HUES64 (cell line): ENCODE measurements around the gene RXRG.

Experiments used
- H3K27ac ChIP-seq: 2 replicates; pipeline ENCODE4 v1.7.0; 2013; ENCODE audit warnings: low read depth, low read length, inconsistent platforms
- H3K27me3 ChIP-seq: 2 replicates; pipeline ENCODE4 v1.6.1; 2013; ENCODE audit warnings: mild to moderate bottlenecking, low read length; ENCODE audit not compliant: insufficient read depth
- H3K36me3 ChIP-seq: 2 replicates; pipeline ENCODE4 v1.6.1; 2013; ENCODE audit warnings: mild to moderate bottlenecking, low read length; ENCODE audit not compliant: insufficient read depth
- H3K4me1 ChIP-seq: 2 replicates; pipeline ENCODE4 v1.6.1; 2013; ENCODE audit warnings: mild to moderate bottlenecking, low read length, moderate library complexity; ENCODE audit not compliant: insufficient read depth
- H3K4me3 ChIP-seq: 2 replicates; pipeline ENCODE4 v1.5.1; 2013; ENCODE audit warnings: mild to moderate bottlenecking, low read length, moderate library complexity
- H3K9ac ChIP-seq: 2 replicates; pipeline ENCODE4 v1.6.1; 2013; ENCODE audit warnings: mild to moderate bottlenecking, low read depth, low read length
- H3K9me3 ChIP-seq: 2 replicates; pipeline ENCODE4 v1.6.1; 2013; ENCODE audit warnings: low read depth, low read length; ENCODE audit not compliant: insufficient read depth
- WGBS: fragments of 150-250, 120-280 bp; methylation state at CpG from one replicate; pipeline ENCODE4 v1.1.7; 2013; ENCODE audit warnings: missing lambda C conversion rate; 5-methylcytosine and 5-hydroxymethylcytosine counted together

The RXRG gene

DNA sequence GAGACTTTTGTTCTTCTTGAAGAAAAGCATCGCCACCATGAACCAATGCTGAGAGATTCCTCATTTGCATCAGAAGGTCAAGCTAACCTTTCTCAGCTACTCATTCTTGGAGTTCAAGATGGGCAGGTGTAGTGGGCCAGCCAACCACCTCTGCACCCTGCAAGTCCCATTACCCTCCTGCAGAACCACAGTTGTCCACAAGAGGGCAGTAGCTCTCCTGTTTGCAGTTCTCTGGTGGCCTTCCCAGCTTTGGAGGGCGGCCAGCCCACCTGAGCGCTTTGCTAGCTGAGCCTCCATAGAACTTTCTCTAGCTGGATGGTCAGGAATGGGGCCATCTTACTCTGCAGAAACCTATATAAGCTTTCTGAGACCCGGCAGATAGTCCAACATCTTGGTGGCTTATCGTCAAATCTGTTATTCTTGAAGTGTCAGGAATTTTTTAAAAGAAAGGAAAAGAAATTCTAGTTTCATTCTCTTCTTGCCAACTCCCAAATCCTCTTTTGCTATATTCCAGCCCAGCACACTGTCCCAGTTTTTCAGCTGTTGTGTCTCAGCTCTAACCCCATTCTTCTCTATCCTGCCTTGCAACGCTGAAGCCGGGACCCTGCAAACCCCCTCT, 77.4 kb downstream of the RXRG start:
- Histone ChIP-seq H3K36me3 (no peaks in the 10 kb centered on the region), H3K9ac (no peak overlapping the region), H3K27me3 (peaks cover 7% of the 10 kb centered on the region; the same call in 1 of the 2 replicates), H3K9me3 (no peaks in the 10 kb centered on the region), H3K27ac (no peak overlapping the region), H3K4me3 (no peak overlapping the region), H3K4me1 (peaks cover 8% of the 10 kb centered on the region)
- 42% methylated on average over 7 of the region's 7 CpGs for WGBS

DNA sequence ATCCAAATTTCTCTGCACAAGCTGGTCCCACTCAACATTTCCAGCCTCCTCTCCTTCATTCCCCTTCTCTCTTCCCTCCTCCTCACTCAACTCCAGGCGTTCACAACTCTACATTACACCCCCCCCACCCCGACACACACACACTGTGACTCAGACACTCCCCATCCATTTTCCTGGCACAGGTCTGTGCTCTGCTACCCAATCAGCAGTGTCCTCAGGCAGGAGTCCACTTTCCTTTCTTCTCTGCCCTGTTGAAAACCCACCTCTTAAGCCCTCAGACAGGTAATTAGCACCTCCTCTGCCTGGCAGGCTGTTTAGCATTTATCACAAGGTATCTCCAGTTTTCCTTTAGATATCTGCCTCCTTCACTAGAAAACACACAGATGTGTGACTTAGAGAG, 79.6 kb downstream of the RXRG start:
- H3K9me3 ChIP-seq = no peaks in the 10 kb centered on the region
- no peak overlapping the region for H3K27ac ChIP-seq

DNA sequence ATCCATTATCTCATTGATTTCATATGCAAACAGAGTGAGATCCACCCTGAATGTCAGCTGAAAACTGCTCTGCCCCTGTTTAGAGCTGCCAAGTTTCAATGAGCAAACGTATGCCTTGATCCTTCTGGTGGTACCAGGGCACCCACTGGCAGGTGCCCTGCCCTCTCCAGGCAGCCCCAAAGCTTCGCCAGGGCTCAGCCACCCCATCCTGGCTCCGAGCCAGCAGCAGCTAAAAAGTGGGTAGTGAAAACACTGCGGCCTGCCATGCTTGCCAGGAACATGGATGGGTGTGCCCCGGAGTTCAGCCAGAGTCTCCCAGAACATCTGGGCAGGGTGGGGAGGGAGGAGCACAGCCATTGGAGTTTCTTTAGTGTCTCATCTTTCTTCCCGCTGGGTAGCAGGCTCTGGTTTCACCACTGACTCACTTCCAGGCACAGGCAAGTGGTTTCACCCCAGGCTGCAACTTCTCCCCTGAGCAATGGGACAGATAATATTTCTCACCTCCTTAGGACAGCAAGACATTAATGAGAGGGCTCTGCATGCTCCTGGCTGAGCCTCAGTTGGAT, 80.3 kb downstream of the RXRG start:
- H3K9ac ChIP-seq = no peak overlapping the region
- peaks cover 14% of the 10 kb centered on the region for H3K27me3 ChIP-seq
- no peak overlapping the region for H3K4me3 ChIP-seq
- H3K9me3 ChIP-seq = no peaks in the 10 kb centered on the region
- WGBS = 62% methylated on average over 6 of the region's 6 CpGs
- H3K36me3 ChIP-seq = no peaks in the 10 kb centered on the region
- H3K27ac ChIP-seq = no peak overlapping the region
- peaks cover 8% of the 10 kb centered on the region for H3K4me1 ChIP-seq

More for the DNA sequence above, 79.6 kb downstream of the RXRG start:
- WGBS = 43% methylated on average over 2 of the region's 2 CpGs
- no peak overlapping the region for H3K4me3 ChIP-seq
- no peaks in the 10 kb centered on the region for H3K36me3 ChIP-seq
- H3K27me3 ChIP-seq = peaks cover 7% of the 10 kb centered on the region
- peaks cover 8% of the 10 kb centered on the region for H3K4me1 ChIP-seq
- no peak overlapping the region for H3K9ac ChIP-seq

- Histone ChIP-seq H3K9ac (no peak overlapping the region), H3K36me3 (no peaks in the 10 kb centered on the region), H3K27me3 (peaks cover 92% of the 10 kb centered on the region), H3K4me3 (peak overlapping the region; percentile 55), H3K27ac (no peak overlapping the region), H3K4me1 (peaks cover 31% of the 10 kb centered on the region), H3K9me3 (no peaks in the 10 kb centered on the region)
- 3% methylated on average over 25 of the region's 25 CpGs for WGBS
Observed at GRCh38 chr1:165356876-165357275, 88.0 kb downstream of the RXRG start.

DNA sequence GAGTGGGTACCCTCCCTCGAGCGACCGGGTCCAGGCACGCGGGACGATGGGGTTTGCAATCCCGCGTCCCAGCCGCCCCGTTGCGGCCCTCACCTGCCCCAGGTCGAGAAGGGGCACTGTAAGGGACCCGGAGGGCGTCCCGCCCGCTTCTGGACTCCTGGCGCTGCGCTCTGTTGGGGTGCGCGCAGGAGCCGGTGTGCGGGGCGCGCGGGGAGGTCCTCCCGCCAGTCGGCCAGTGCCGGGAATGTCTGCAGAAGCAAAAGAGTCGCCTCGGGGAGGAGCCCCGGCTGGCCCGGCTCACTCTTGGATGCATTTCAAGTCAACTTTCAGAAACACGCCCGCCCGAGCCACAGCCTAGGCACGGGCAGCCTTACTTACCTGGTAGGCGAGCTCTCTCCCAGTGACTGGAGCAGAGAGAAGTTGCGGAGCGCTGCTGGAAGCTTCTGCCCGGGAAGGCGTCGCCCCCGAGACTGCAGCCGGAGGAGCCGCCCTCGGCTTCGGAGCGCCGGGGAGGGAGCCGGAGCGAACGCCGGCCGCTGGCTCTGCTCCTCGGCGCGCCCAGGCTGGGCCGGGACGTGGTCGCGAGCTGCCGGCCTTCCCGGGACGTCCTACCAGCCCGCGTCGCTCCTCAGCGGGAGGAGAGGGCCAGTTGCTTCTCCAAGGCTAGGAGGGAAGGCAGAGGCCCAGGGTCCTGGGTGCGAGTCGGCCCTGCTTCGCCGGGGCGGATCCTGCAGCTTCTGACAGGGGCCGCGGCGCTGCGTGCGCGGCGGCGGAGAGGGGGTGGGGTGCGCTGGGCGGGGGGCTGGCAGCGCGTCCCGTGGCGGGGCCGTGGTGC, 88.7 kb downstream of the RXRG start, which contains the start of gene LMX1A:
LMX1A (minus strand) TSS at position 739 of the 835 bp plus-strand sequence. CDS start 1,156 bp downstream, outside the sequence.
- H3K9ac ChIP-seq = no peak within 1 kb of the TSS; the same call in none of the 2 replicates
- WGBS = under 1% methylated on average over 88 of the region's 88 CpGs
- H3K36me3 ChIP-seq = no peaks in the 10 kb centered on the region
- peak within 1 kb of the TSS; percentile 55 for H3K4me3 ChIP-seq
- peaks cover 99% of the 10 kb centered on the region for H3K27me3 ChIP-seq
- peaks cover 37% of the 10 kb centered on the region for H3K4me1 ChIP-seq
- no peaks in the 10 kb centered on the region for H3K9me3 ChIP-seq
- H3K27ac ChIP-seq = no peak within 1 kb of the TSS

- no peak overlapping the region for H3K27ac ChIP-seq
- peaks cover 46% of the 10 kb centered on the region for H3K4me1 ChIP-seq
- under 1% methylated on average over 49 of the region's 53 CpGs for WGBS
- peak overlapping the region; percentile 55 for H3K4me3 ChIP-seq
- H3K27me3 ChIP-seq = peaks cover 100% of the 10 kb centered on the region
- H3K9ac ChIP-seq = no peak overlapping the region; the same call in 1 of the 2 replicates
- H3K9me3 ChIP-seq = no peaks in the 10 kb centered on the region
- no peaks in the 10 kb centered on the region for H3K36me3 ChIP-seq
Observed at GRCh38 chr1:165355139-165355976, 89.6 kb downstream of the RXRG start.

- no peaks in the 10 kb centered on the region for H3K36me3 ChIP-seq
- no peaks in the 10 kb centered on the region for H3K9me3 ChIP-seq
- peak overlapping the region; percentile 55 for H3K4me3 ChIP-seq
- H3K27ac ChIP-seq = no peak overlapping the region
- under 1% methylated on average over 22 of the region's 22 CpGs for WGBS
- peaks cover 52% of the 10 kb centered on the region for H3K4me1 ChIP-seq
- peaks cover 98% of the 10 kb centered on the region for H3K27me3 ChIP-seq
- no peak overlapping the region for H3K9ac ChIP-seq
Observed at GRCh38 chr1:165354739-165355138, 90.2 kb downstream of the RXRG start.

GRCh38 chr1:165353731-165354671, 90.9 kb downstream of the RXRG start:
- peaks cover 59% of the 10 kb centered on the region for H3K4me1 ChIP-seq

DNA sequence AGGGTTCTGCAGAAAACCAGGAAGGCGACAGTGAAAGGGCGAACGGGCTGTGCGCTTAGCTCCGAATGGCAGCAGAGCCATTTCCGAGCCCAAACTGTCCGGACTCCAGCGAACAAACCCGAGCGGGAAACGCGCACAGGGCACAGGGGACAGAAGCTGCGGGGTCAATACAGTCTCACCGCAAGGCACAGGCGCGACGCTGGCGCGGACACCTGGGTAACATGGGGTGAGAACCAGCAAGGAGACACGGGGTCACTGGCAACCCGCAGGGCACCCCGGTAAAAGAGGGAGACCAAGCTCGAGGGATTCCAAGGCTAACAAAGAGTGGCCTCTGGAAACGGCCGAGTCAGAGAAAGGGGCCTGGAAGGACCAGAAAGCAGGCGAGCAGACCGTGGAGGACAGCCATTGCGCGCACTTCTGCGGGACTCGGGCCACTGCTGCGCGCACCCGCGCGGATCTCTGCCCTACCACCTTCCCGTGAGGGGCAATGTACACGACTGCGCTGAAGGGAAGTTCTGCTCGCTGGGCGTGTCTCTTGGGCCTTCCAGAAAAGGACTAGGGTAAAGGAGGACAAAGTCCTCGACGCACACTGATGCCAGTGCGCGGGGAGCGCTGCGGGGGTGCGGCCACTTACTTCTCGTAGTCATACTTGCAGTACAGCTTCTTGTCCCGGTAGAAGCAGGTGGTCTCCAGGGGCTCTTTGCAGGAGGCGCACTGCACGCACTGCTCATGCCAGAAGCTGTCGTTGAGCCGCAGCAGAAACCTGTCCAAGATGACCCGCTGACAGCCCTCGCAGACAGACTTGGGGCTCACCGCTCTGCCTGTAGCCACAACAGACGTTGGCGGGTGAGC, 92.3 kb downstream of the RXRG start:
- Histone ChIP-seq H3K27me3 (peaks cover 91% of the 10 kb centered on the region), H3K4me1 (peaks cover 72% of the 10 kb centered on the region), H3K9me3 (no peaks in the 10 kb centered on the region), H3K9ac (0 out of 2 replicates have a peak overlapping the region, but pooled peaks have one; percentile 32), H3K27ac (no peak overlapping the region), H3K4me3 (peak overlapping the region; percentile 55), H3K36me3 (no peaks in the 10 kb centered on the region)
- WGBS = under 1% methylated on average over 59 of the region's 59 CpGs

More at GRCh38 chr1:165353731-165354671, 90.9 kb downstream of the RXRG start:
- Histone ChIP-seq H3K9me3 (no peaks in the 10 kb centered on the region), H3K9ac (no peak overlapping the region), H3K27me3 (peaks cover 97% of the 10 kb centered on the region), H3K4me3 (peak overlapping the region; percentile 55), H3K27ac (no peak overlapping the region), H3K36me3 (no peaks in the 10 kb centered on the region)
- WGBS = 1% methylated on average over 40 of the region's 52 CpGs
